PFSK-1 (cell line): ENCODE results near the gene SLC36A3.

Experiments used
- FOXP2 ChIP-seq: optimal IDR thresholded peaks from 2 replicates; pipeline ENCODE3; 2011; ENCODE audit warnings: borderline replicate concordance, control low read depth, inconsistent platforms; ENCODE audit not compliant: insufficient read depth; ENCODE audit errors: extremely low read length, extremely low read depth
- POLR2AphosphoS5 ChIP-seq: IDR thresholded peaks from 2 replicates; pipeline ENCODE4 v1.6.1; 2012; ENCODE audit warnings: low read depth, mild to moderate bottlenecking, control low read depth, low read length, moderate library complexity
- REST ChIP-seq, 2 experiments: IDR thresholded peaks; 2 replicates each; pipeline versions ENCODE4 v1.6.1 to v1.8.0; 2011 to 2012; ENCODE audit warnings: low read depth in 2 of 2, low read length in 2 of 2, control low read depth in 1 of 2, inconsistent platforms in 1 of 2, mild to moderate bottlenecking in 1 of 2, moderate library complexity in 1 of 2; ENCODE audit not compliant: insufficient read depth in 1 of 2
- SIN3A ChIP-seq: IDR thresholded peaks from 2 replicates; pipeline ENCODE4 v1.6.1; 2012; ENCODE audit warnings: mild to moderate bottlenecking, low read length, moderate library complexity, borderline replicate concordance; ENCODE audit not compliant: insufficient read depth
- TAF1 ChIP-seq: IDR thresholded peaks from 2 replicates; pipeline ENCODE4 v1.6.1; 2012; ENCODE audit warnings: low read length, control low read depth, borderline replicate concordance; ENCODE audit not compliant: insufficient read depth

- TF ChIP-seq POLR2AphosphoS5 (no peak), TAF1 (no peak), REST (IDR thresholded peaks at IDR 0.05; ENCODE audit: insufficient read depth in 1 of 2, low read depth in 2 of 2, low read length in 2 of 2) (no peak), SIN3A (no peak), FOXP2 (no peak)
These were observed 25.2 kb upstream of the SLC36A3 start for GRCh38 chr5:151328734-151329133.
